Iris pigment epithelial cell (primary cell): Measurements from ENCODE around the gene MYL7.

Source experiments
- DNase-seq: peaks from one replicate; pipeline ENCODE4 v3.0.0-alpha.2; 2011; ENCODE audit warnings: low read depth

Gene MYL7

GRCh38 chr7:44150466-44150832 lies 9.3 kb upstream of the MYL7 start:
- no peak for DNase-seq

DNA sequence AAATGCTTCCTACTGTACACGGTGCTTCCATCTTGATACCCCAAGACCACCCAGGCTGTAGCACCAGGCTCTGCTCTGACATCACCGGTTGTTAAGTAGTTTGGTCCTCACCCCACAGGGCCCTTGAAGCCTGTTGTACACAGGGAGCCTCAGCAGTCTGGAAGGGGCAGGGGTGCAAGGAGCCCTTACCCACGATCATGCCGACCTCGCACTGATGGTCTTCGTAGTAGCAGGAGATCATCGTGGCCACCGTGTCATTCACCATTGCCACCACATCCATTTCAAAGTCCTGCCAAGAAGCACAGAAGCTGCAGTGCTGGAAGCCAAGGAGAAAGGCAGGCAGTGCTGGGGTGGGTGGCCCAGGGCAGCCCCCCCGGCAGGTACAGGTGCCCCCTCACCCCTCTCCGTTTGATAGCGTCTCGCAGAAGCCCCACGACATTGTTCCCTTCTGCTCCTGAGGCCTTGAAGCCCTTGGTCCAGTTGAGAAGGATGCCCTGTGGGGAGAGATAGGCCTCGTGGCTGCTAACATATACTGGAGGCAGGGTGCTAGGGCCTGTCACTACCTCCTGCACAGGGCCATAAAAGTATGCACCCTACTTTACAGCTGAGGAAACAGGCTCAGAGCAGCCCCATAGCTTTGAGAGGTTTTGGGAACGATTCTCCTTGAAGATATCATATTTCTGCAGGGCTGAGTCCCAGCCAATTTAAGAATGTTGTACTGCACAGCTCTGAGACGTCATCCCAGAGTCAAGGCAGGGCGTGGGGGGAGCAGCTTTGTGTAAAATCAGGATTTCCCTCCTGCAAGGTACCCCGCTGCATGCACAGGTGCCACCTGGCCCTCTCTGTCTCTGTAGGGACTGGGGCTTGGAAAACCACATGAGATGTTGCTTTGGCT lies 8.7 kb upstream of the MYL7 start:
- peak; percentile 25 for DNase-seq

DNA sequence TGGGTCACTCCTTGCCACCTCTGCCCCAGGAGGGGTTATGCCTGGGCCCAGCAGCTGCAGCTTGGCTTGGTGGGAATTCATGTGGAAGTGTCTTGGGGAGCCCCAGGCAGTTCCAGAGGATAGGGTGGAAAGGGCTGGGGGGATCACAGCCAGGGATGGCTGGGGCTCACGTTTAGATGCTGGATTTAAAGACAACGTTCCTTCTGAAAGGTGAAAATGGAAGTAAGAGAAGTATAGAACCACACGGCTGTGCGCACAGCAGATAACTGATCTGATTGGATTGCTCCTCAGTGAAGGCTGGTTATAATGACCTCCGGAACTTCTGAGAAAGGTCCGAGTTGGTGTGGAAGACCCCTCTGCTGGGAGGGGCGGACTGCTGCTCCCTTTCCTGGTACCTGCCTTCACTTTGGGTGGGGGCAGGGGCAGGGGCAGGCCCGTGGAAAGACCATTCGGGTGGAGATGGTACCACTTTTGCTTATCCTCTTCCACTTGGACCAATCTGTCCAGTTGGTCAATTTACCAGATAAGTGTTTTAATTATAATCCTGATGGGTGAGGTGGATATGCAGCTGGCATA lies 7.9 kb upstream of the MYL7 start:
- DNase-seq = no peak

DNA sequence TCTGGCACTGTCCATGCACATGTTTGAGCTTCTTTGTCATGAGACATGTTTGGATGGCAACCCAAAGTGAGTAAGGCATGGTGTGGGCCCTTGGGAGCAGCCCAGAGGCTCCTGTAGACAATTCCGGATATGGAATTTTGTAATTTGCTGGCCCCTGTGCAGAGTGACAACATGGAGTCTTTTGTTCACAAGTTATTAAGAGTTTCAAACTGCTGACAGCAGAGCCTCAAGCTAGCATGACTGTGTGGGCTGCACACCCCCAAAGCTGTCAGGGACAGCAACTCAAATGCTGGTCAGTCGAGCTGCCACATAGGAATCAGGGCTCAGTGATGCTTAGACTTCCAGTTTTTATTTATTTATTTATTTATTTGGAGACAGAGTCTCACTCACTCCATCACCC lies 7.0 kb upstream of the MYL7 start:
- DNase-seq = no peak

- DNase-seq = no peak
Observed at GRCh38 chr7:44147026-44147991, 6.2 kb upstream of the MYL7 start.

- DNase-seq = peak; percentile 20
Observed at GRCh38 chr7:44145969-44146911, 5.1 kb upstream of the MYL7 start.

GRCh38 chr7:44145479-44145968 lies 4.4 kb upstream of the MYL7 start:
- peak; percentile 24 for DNase-seq

GRCh38 chr7:44144968-44145478 lies 3.9 kb upstream of the MYL7 start:
- no peak for DNase-seq

DNA sequence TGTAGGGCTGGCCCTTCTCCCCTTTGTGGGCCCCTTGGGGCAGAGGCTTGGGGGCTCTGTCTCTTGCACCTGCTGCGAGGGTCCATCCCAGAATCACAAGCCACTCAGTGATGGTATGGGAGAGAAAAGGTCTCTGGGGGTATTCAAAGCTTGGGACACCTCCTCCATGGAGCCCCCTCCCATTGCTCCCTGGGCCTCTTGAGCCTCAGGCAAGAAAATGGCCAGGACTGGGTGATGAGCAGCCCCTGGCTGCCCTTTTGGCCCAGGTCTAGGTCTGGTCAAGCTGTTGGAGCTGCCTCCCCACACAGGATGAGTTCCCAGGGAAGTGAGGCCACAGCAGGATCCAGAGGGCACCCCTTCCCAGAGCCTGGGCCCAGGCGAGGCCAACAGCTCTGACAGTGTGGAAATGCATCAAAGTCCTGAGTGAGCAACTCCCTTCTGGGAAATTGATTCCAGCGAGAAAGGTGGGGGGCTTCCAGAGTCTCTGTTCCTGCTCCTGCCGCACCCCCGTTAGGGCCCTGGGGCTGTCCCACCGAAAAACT lies 3.4 kb upstream of the MYL7 start:
- no peak for DNase-seq

GRCh38 chr7:44143646-44144250 lies 2.6 kb upstream of the MYL7 start:
- no peak for DNase-seq

DNA sequence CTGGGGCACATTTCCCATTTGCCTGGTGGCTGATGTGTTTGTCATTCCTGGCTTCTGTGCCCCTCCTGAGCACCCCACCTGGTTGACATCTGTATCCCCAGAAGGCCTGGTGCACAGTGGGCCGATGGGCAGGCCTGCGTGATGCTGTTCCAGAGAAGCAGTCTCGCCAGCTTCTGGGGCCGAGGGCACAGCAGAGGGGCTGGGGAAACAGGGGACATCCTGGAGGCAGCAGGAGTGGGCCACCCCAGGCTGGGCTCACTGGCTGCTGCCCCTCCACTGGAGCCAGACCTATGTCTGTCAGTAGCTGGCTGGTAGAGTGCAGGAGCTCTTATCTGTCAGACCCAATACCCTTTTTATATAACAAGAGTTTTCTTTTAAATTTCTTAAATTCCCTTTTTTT lies 896 bp upstream of the MYL7 start:
- no peak for DNase-seq

DNA sequence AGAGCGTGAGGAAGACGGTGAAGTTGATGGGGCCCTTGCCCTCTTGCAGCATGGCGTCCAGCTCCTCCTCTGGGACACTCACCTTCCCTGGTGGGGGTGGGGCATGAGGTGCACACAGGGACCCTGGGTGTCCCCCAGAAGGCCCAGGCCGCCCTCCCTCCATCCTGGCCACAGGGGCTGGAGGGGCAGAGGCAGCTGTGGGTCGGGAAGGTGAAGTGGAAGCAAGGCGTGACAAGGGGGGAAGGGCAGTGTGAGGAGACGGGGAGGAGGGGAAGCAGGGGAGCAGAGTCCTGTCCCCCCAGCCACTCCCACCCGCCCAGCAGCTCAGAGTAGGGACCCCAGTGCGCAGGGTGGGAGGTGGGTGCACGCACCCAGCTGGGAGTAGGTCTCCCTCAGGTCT lies 791 bp downstream of the MYL7 start:
- DNase-seq = no peak

- DNase-seq = no peak
Observed at GRCh38 chr7:44139311-44140010, 1.7 kb downstream of the MYL7 start.

GRCh38 chr7:44138698-44139097 lies 2.4 kb downstream of the MYL7 start:
- DNase-seq = no peak

GRCh38 chr7:44136731-44137130 lies 4.4 kb downstream of the MYL7 start:
- no peak for DNase-seq

GRCh38 chr7:44134943-44135628 lies 6.0 kb downstream of the MYL7 start:
- DNase-seq = no peak

DNA sequence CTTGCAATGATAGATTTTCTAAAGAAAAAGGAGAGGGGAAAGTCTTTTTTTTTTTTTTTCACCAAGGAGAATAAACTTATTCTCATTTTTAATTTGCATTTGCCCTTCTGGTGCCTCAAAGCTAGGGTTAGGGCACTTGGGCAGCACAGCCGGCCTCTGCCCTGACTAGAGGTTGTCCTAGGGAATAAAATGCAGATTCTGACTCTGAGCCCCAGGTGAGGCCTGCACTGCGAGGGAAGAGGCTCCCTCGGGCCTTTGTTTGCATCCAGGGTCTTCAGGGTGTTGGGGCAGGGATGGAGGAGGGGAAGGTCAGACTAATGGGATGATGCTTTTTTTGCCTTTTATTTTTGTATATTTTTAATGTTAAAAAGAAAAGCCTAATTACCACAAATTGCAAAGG lies 7.8 kb downstream of the MYL7 start:
- DNase-seq = no peak

- peak; percentile 22 for DNase-seq
Observed at GRCh38 chr7:44132039-44132438, 9.1 kb downstream of the MYL7 start.
